HCT116 (cell line): ENCODE results near the gene PBX1. TPM values are rescaled to one million over a fixed set of nuclear protein-coding genes. Genes with fewer than 3 reads are reported as not detected.

ENCODE experiments used
- ATAC-seq: fragments of 200-7000 bp; cut with Tn5 transposase; 2 replicates; pipeline ENCODE4 v1.9.1; 2020; ENCODE audit warnings: mild to moderate bottlenecking, moderate library complexity
- BruUV-seq: library from RNA; stranded (reverse); fragments of 400-500 nt; replicated peaks from 2 replicates; lab custom pipeline; 2021; lab: Mats Ljungman, UMichigan
- CTCF ChIA-PET: fragments of 300-600 bp; sonication (Branson Sonifier 250); formaldehyde crosslinking; loops from one replicate; lab custom pipeline; 2021; ENCODE audit warnings: antibody characterized with exemption; lab: Charles Lee
- POLR2A ChIA-PET: fragments of 300-600, 350-600 bp; sonication (Branson Sonifier 250); formaldehyde crosslinking; loops from one replicate; lab custom pipeline; 2021; ENCODE audit warnings: antibody characterized with exemption; lab: Charles Lee
- RAD21 ChIA-PET, 2 experiments: fragments of 300-600 bp; sonication (Branson Sonifier 250); formaldehyde crosslinking; loops; one replicate each; lab custom pipeline; 2023; ENCODE audit warnings: low total read pairs in 2 of 2; ENCODE audit not compliant: uncharacterized antibody in 2 of 2, unreplicated experiment in 2 of 2, low non-redundant PET in 1 of 2; lab: Charles Lee
- DNase-seq: peaks from one replicate; pipeline ENCODE4 v3.0.0-alpha.2; 2010; ENCODE audit warnings: low read depth, low spot score
- H2AFZ ChIP-seq: fragments of 200-600 bp; shearing (Covaris generic), sonication (generic); 2 replicates; pipeline ENCODE4 v1.6.1; 2017; ENCODE audit warnings: low read depth, mixed run types, mixed read lengths, antibody characterized with exemption, low read length; ENCODE audit not compliant: poor library complexity, severe bottlenecking
- H3K27ac ChIP-seq: 2 replicates; pipeline ENCODE4 v1.5.1; 2012; ENCODE audit warnings: low read depth, low read length
- H3K27me3 ChIP-seq: fragments of 200-600 bp; sonication (generic); 2 replicates; pipeline ENCODE4 v1.6.1; 2016; ENCODE audit warnings: mixed run types, low read length, mixed read lengths; ENCODE audit not compliant: insufficient read depth
- H3K36me3 ChIP-seq, 2 experiments: fragments of 200-500 bp in 1 of 2; fragments of 200-600 bp in 1 of 2; sonication (Bioruptor generic) in 1 of 2; sonication (generic) in 1 of 2; 2 replicates each; pipeline versions ENCODE4 v1.5.1 to v1.6.1; 2014 to 2016; ENCODE audit warnings: low read length in 2 of 2, inconsistent platforms in 1 of 2, mixed read lengths in 1 of 2, mixed run types in 1 of 2; ENCODE audit not compliant: insufficient read depth in 2 of 2, control insufficient read depth in 1 of 2
- H3K4me1 ChIP-seq, 2 experiments: fragments of 200-600 bp in 1 of 2; sonication (generic) in 1 of 2; 2 replicates each; pipeline versions ENCODE4 v1.5.1 to v1.6.1; 2012 to 2017; ENCODE audit warnings: low read length in 2 of 2, inconsistent platforms in 1 of 2, mild to moderate bottlenecking in 1 of 2, mixed read lengths in 1 of 2, mixed run types in 1 of 2, moderate library complexity in 1 of 2; ENCODE audit not compliant: insufficient read depth in 2 of 2, control insufficient read depth in 1 of 2
- H3K4me2 ChIP-seq: fragments of 200-600 bp; sonication (generic); 2 replicates; pipeline ENCODE4 v1.6.1; 2017; ENCODE audit warnings: mixed run types, low read length, mixed read lengths
- H3K4me3 ChIP-seq, 2 experiments: fragments of 200-600 bp in 1 of 2; sonication (generic) in 1 of 2; replicated peaks in 1 of 2; 2 replicates each; pipeline ENCODE4 v1.5.1; 2011 to 2016; ENCODE audit warnings: low read length in 2 of 2, control low read depth in 1 of 2, low read depth in 1 of 2, mild to moderate bottlenecking in 1 of 2, mixed read lengths in 1 of 2, mixed run types in 1 of 2
- H3K79me2 ChIP-seq: fragments of 200-600 bp; sonication (generic); 2 replicates; pipeline ENCODE4 v1.6.1; 2017; ENCODE audit warnings: mild to moderate bottlenecking, mixed run types, low read length, moderate library complexity, mixed read lengths; ENCODE audit not compliant: insufficient read depth
- H3K9ac ChIP-seq: fragments of 200-600 bp; sonication (generic); 2 replicates; pipeline ENCODE4 v1.6.1; 2016; ENCODE audit warnings: low read length, mixed read lengths
- H3K9me2 ChIP-seq: fragments of 200-600 bp; sonication (generic), shearing (Covaris generic); 2 replicates; pipeline ENCODE4 v1.6.1; 2017; ENCODE audit warnings: mixed run types, mild to moderate bottlenecking, moderate library complexity; ENCODE audit not compliant: insufficient read depth
- H3K9me3 ChIP-seq, 2 experiments: fragments of 200-500 bp in 1 of 2; fragments of 200-600 bp in 1 of 2; sonication (Bioruptor generic) in 1 of 2; sonication (generic) in 1 of 2; 2 replicates each; pipeline ENCODE4 v1.6.1; 2014 to 2017; ENCODE audit warnings: low read length in 2 of 2, mixed read lengths in 2 of 2, inconsistent platforms in 1 of 2, low read depth in 1 of 2, mild to moderate bottlenecking in 1 of 2, mixed run types in 1 of 2, moderate library complexity in 1 of 2; ENCODE audit not compliant: control insufficient read depth in 1 of 2, insufficient read depth in 1 of 2
- H4K20me1 ChIP-seq: fragments of 200-600 bp; sonication (generic), shearing (Covaris generic); 2 replicates; pipeline ENCODE4 v1.6.1; 2017; ENCODE audit warnings: mixed run types, mild to moderate bottlenecking, moderate library complexity; ENCODE audit not compliant: insufficient read depth
- CBX3 ChIP-seq: IDR thresholded peaks from 2 replicates; pipeline ENCODE4 v1.6.1; 2012; ENCODE audit warnings: low read depth
- EGR1 ChIP-seq: IDR thresholded peaks from 2 replicates; pipeline ENCODE4 v1.6.1; 2012; ENCODE audit warnings: low read depth
- EZH2 ChIP-seq: fragments of 200-600 bp; sonication (generic); IDR thresholded peaks from 2 replicates; pipeline ENCODE4 v1.6.1; 2017; ENCODE audit warnings: antibody characterized with exemption, mixed run types
- FOSL1 ChIP-seq: IDR thresholded peaks from 2 replicates; pipeline ENCODE4 v1.6.1; 2012; ENCODE audit warnings: low read depth
- POLR2A ChIP-seq: IDR thresholded peaks from 2 replicates; pipeline ENCODE4 v1.7.0; 2011; ENCODE audit warnings: borderline replicate concordance; ENCODE audit not compliant: insufficient read depth, insufficient read length; ENCODE audit errors: extremely low read depth
- POLR2AphosphoS5 ChIP-seq: IDR thresholded peaks from 2 replicates; pipeline ENCODE4 v1.6.1; 2011; ENCODE audit warnings: mild to moderate bottlenecking, low read depth, low read length, moderate library complexity
- SIN3A ChIP-seq: IDR thresholded peaks from 2 replicates; pipeline ENCODE4 v1.6.1; 2012; ENCODE audit warnings: low read depth
- SP1 ChIP-seq: IDR thresholded peaks from 2 replicates; pipeline ENCODE4 v1.6.1; 2012; ENCODE audit warnings: low read depth
- TCF7L2 ChIP-seq: IDR thresholded peaks from 2 replicates; pipeline ENCODE4 v1.7.0; 2011; ENCODE audit warnings: borderline replicate concordance, inconsistent platforms; ENCODE audit not compliant: insufficient read depth, insufficient read length; ENCODE audit errors: extremely low read depth
- ZFX ChIP-seq: fragments of 450-650 bp; IDR thresholded peaks from 2 replicates; pipeline ENCODE4 v1.6.1; 2017
- ZNF274 ChIP-seq: fragments of 200-500 bp; sonication (Bioruptor generic); IDR thresholded peaks from 2 replicates; pipeline ENCODE4 v1.6.1; 2014; ENCODE audit warnings: mild to moderate bottlenecking, low read depth, low read length, inconsistent platforms
- intact Hi-C: fragments of 100-400 bp; cut with micrococcal nuclease; formaldehyde crosslinking; loops from 2 replicates; pipeline ENCODE4 v1.10.0; 2022
- total RNA-seq: library from RNA; stranded (reverse); gene quantifications from one replicate; pipeline ENCODE4 v1.2.1, GENCODE V29; 2021; ENCODE audit not compliant: unreplicated experiment
- TF ChIP-seq, protein P1 (sequence below): IDR thresholded peaks from 2 replicates; pipeline ENCODE4 v1.6.1; 2012; ENCODE audit warnings: low read depth

PBX1 gene
- total RNA-seq, 1 experiment from 2014 or later = 29.6 TPM

DNA sequence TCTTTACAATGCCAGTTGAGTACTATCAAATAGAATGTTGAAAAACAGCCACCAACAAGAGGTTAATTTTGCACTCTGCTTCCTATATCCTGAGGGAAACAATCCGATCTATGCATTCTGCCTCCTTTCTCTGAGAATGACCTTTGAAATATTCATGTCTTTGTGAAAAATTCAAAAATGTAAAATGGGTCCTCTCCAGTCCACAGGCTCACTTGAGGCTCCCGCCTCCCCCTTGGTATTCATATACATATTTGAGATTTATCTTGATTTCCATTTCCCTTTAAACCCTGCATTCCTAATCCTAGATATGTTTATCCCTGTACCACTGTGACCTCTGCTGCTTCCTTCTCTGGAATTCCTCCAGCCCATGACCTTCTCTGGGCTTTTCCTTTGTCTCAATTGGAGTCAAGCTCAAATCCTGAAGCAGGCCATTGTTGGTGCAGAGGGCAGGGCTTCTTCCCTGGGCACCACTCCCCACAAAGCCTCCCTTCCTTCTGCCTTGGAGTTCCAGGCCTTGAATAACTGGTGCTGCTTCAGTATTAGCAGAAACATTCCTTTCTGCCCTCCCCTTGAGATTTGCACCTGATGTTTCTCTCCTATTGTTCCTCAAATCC lies 296.8 kb downstream of the PBX1 start:
- ChIA-PET POLR2A (no interaction called here), CTCF (no interaction called here), RAD21 (no interaction called here)
- no peak overlapping the region for H3K27ac ChIP-seq
- no peaks in the 10 kb centered on the region for H4K20me1 ChIP-seq
- DNase-seq (no peak), ATAC-seq (no peak)
- H3K9ac ChIP-seq = no peak overlapping the region
- BruUV-seq = no TSS peak
- no peaks in the 10 kb centered on the region for H3K9me2 ChIP-seq
- no peaks in the 10 kb centered on the region for H3K9me3 ChIP-seq
- H3K4me3 ChIP-seq = no peak overlapping the region
- H2AFZ ChIP-seq = no peak overlapping the region
- H3K79me2 ChIP-seq = no peaks in the 10 kb centered on the region
- H3K36me3 ChIP-seq = no peaks in the 10 kb centered on the region
- intact Hi-C loops = no loop called here
- TF ChIP-seq ZNF274 = no peak
- no peak for TF ChIP-seq POLR2A
- TF ChIP-seq ZFX = no peak
- no peak for TF ChIP-seq SP1
- H3K27me3 ChIP-seq = no peaks in the 10 kb centered on the region
- no peak overlapping the region for H3K4me2 ChIP-seq
- no peaks in the 10 kb centered on the region for H3K4me1 ChIP-seq

DNA sequence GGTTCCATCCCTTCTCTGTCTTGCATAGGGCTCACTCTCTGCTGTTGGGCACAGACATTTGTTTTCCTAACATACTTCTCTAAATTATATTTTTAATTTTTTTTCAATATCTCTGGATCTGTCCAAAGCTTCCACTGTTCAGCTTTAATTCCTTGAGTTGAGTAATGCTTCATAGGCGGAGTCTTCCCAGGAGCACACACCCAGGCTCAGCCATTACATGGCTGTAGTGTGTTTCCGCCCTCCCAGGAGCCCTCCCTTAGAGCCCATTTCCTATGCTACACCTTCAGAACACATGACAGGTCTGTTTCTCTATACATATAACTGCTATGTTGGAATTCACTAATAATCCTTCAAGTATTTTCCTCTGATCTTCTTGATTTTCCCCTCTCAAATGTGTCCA lies 297.4 kb downstream of the PBX1 start:
- DNase-seq (no peak), ATAC-seq (no peak)
- Histone ChIP-seq H3K79me2 (no peaks in the 10 kb centered on the region), H3K9me3 (no peaks in the 10 kb centered on the region), H3K9me2 (no peaks in the 10 kb centered on the region), H3K4me3 (no peak overlapping the region), H3K4me1 (no peaks in the 10 kb centered on the region), H3K27me3 (no peaks in the 10 kb centered on the region), H4K20me1 (no peaks in the 10 kb centered on the region), H3K27ac (no peak overlapping the region), H3K4me2 (no peak overlapping the region), H3K36me3 (no peaks in the 10 kb centered on the region), H2AFZ (no peak overlapping the region), H3K9ac (no peak overlapping the region)
- intact Hi-C loops = no loop called here
- ChIA-PET CTCF (no interaction called here), RAD21 (no interaction called here), POLR2A (no interaction called here)
- no peak for TF ChIP-seq FOSL1
- TF ChIP-seq SIN3A = no peak
- no peak for TF ChIP-seq POLR2A
- TF ChIP-seq CBX3 = no peak
- TF ChIP-seq, protein P1, sequence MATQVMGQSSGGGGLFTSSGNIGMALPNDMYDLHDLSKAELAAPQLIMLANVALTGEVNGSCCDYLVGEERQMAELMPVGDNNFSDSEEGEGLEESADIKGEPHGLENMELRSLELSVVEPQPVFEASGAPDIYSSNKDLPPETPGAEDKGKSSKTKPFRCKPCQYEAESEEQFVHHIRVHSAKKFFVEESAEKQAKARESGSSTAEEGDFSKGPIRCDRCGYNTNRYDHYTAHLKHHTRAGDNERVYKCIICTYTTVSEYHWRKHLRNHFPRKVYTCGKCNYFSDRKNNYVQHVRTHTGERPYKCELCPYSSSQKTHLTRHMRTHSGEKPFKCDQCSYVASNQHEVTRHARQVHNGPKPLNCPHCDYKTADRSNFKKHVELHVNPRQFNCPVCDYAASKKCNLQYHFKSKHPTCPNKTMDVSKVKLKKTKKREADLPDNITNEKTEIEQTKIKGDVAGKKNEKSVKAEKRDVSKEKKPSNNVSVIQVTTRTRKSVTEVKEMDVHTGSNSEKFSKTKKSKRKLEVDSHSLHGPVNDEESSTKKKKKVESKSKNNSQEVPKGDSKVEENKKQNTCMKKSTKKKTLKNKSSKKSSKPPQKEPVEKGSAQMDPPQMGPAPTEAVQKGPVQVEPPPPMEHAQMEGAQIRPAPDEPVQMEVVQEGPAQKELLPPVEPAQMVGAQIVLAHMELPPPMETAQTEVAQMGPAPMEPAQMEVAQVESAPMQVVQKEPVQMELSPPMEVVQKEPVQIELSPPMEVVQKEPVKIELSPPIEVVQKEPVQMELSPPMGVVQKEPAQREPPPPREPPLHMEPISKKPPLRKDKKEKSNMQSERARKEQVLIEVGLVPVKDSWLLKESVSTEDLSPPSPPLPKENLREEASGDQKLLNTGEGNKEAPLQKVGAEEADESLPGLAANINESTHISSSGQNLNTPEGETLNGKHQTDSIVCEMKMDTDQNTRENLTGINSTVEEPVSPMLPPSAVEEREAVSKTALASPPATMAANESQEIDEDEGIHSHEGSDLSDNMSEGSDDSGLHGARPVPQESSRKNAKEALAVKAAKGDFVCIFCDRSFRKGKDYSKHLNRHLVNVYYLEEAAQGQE = no peak
- TF ChIP-seq ZNF274 = no peak
- no peak for TF ChIP-seq TCF7L2
- no peak for TF ChIP-seq POLR2AphosphoS5
- no peak for TF ChIP-seq ZFX
- TF ChIP-seq EZH2 = no peak
- TF ChIP-seq EGR1 = no peak
- BruUV-seq = no TSS peak
